IPS-15b (cell line): ENCODE measurements around the gene MORC2.

Source experiments
- H3K27me3 ChIP-seq: one replicate; pipeline ENCODE4 v1.6.1; 2013; ENCODE audit warnings: low read length; ENCODE audit not compliant: control insufficient read depth, insufficient read depth
- H3K36me3 ChIP-seq: one replicate; pipeline ENCODE4 v1.6.1; 2013; ENCODE audit warnings: low read length; ENCODE audit not compliant: control insufficient read depth, insufficient read depth
- H3K4me1 ChIP-seq: one replicate; pipeline ENCODE4 v1.6.1; 2013; ENCODE audit warnings: mild to moderate bottlenecking, low read length; ENCODE audit not compliant: control insufficient read depth, insufficient read depth
- H3K4me3 ChIP-seq: one replicate; pipeline ENCODE4 v1.5.1; 2013; ENCODE audit warnings: low read depth, low read length
- H3K9ac ChIP-seq: one replicate; pipeline ENCODE4 v1.6.1; 2013; ENCODE audit warnings: low read depth, mild to moderate bottlenecking, low read length
- H3K9me3 ChIP-seq: one replicate; pipeline ENCODE4 v1.6.1; 2013; ENCODE audit warnings: mild to moderate bottlenecking, low read length; ENCODE audit not compliant: control insufficient read depth, insufficient read depth

MORC2 gene

DNA sequence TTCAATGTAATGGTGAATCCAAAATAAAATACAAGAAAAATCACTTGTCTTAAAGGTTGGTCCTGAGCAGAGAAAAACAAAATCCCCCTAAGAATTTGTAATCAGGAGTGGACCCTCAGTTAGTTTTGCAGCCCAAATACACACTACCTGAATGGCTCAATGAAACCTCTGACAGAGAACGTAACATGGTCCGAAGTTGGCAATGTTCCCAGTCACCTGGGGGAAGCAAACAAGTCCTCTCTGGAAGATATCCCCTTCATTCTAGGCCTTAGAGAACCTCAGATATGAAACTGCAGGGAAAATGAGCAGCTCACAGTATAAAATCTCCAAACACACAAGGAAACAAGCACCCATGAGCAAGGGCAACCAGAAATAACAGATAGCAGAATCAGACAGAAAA is 58.2 kb downstream of the MORC2 start:
- Histone ChIP-seq H3K9me3 (no peaks in the 10 kb centered on the region), H3K4me3 (no peak overlapping the region), H3K36me3 (peaks cover 3% of the 10 kb centered on the region)

DNA sequence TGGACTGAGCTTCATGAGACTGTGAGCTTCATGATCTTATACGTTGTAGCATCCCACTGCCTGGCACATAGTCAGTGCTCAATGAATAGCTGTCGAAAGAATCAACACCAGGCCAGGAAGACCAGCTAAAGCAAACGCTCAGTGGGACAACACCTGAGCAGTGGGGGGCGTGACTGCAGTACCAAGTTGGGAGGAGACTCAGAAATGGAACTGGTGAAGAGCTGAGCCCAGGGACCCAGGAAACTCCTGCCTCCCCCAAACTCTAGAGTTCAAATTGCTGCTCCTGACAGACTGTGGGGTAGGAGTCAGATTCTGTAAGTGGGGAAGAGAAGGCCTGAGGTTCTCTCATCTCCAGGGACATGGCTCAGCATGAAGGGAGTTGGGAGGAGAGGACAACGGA is 59.3 kb downstream of the MORC2 start:
- Histone ChIP-seq H3K9me3 (no peaks in the 10 kb centered on the region), H3K4me3 (no peak overlapping the region), H3K36me3 (peaks cover 3% of the 10 kb centered on the region), H3K4me1 (no peaks in the 10 kb centered on the region), H3K27me3 (no peaks in the 10 kb centered on the region), H3K9ac (no peak overlapping the region)

More for the DNA sequence above, 58.2 kb downstream of the MORC2 start:
- no peaks in the 10 kb centered on the region for H3K27me3 ChIP-seq
- no peaks in the 10 kb centered on the region for H3K4me1 ChIP-seq
- H3K9ac ChIP-seq = no peak overlapping the region

DNA sequence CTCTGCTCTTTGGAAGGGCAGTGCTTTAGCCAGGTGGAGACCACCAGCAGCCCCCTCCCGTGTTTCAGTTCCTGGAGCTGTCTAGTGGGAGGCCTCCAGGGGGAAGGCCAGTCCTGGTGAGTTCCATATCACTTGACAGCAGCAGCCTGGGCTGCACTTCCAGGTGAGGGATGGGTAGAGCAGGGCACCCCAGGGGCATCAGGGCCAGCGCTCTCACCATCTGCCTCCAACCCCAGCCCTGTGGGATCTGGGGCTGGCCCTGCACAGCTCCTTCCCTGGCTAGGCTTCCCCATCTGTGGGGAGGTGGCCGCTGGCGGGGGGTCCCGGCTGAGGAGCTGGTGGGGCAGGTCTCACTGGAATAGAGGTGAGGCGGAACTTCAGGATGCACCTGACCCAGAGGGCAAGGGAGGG is 60.5 kb downstream of the MORC2 start:
- Histone ChIP-seq H3K36me3 (peaks cover 9% of the 10 kb centered on the region), H3K9me3 (no peaks in the 10 kb centered on the region), H3K4me3 (no peak overlapping the region), H3K27me3 (no peaks in the 10 kb centered on the region), H3K9ac (no peak overlapping the region), H3K4me1 (no peaks in the 10 kb centered on the region)

DNA sequence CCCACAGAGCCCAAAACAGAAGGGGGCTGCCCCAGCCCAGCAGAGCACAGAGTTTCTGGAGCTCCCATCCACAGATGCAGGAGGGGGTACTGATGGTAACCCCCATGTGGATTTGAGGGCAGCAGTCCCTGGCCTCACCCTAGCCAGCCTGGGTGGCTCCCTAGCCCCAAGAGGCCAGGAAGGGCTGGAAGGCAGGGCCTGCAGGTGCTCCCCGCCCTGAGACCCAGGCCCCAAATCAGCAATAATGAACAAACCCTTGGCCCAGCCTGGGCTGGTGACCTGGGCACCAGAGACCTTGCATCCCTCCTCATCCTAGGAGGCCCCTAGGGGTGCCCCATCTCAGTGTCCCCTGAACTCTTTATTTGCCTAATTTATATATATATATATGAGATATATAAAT is 61.6 kb downstream of the MORC2 start:
- H3K9me3 ChIP-seq = no peaks in the 10 kb centered on the region
- H3K9ac ChIP-seq = no peak overlapping the region
- H3K27me3 ChIP-seq = no peaks in the 10 kb centered on the region
- peaks cover 9% of the 10 kb centered on the region for H3K36me3 ChIP-seq
- no peaks in the 10 kb centered on the region for H3K4me1 ChIP-seq
- no peak overlapping the region for H3K4me3 ChIP-seq

- Histone ChIP-seq H3K4me3 (no peak overlapping the region), H3K9ac (no peak overlapping the region), H3K9me3 (no peaks in the 10 kb centered on the region), H3K4me1 (no peaks in the 10 kb centered on the region), H3K36me3 (peaks cover 9% of the 10 kb centered on the region), H3K27me3 (no peaks in the 10 kb centered on the region)
Observed at GRCh38 chr22:30906411-30906810, 62.2 kb downstream of the MORC2 start.

- H3K4me3 ChIP-seq = no peak overlapping the region
Observed at GRCh38 chr22:30905696-30906341, 62.8 kb downstream of the MORC2 start.

GRCh38 chr22:30903876-30904460 is 64.6 kb downstream of the MORC2 start:
- Histone ChIP-seq H3K9me3 (no peaks in the 10 kb centered on the region), H3K27me3 (no peaks in the 10 kb centered on the region), H3K4me3 (no peak overlapping the region), H3K4me1 (no peaks in the 10 kb centered on the region), H3K36me3 (peaks cover 9% of the 10 kb centered on the region), H3K9ac (no peak overlapping the region)

More at GRCh38 chr22:30905696-30906341, 62.8 kb downstream of the MORC2 start:
- Histone ChIP-seq H3K27me3 (no peaks in the 10 kb centered on the region), H3K9me3 (no peaks in the 10 kb centered on the region), H3K36me3 (peaks cover 9% of the 10 kb centered on the region), H3K4me1 (no peaks in the 10 kb centered on the region), H3K9ac (no peak overlapping the region)

GRCh38 chr22:30902496-30903357 is 65.8 kb downstream of the MORC2 start:
- no peaks in the 10 kb centered on the region for H3K27me3 ChIP-seq
- H3K9ac ChIP-seq = no peak overlapping the region
- H3K9me3 ChIP-seq = no peaks in the 10 kb centered on the region
- no peaks in the 10 kb centered on the region for H3K4me1 ChIP-seq
- H3K36me3 ChIP-seq = peaks cover 7% of the 10 kb centered on the region
- H3K4me3 ChIP-seq = no peak overlapping the region

GRCh38 chr22:30894371-30894740 is 74.2 kb downstream of the MORC2 start:
- no peak overlapping the region for H3K9ac ChIP-seq
- no peaks in the 10 kb centered on the region for H3K4me1 ChIP-seq
- H3K4me3 ChIP-seq = no peak overlapping the region
- no peaks in the 10 kb centered on the region for H3K9me3 ChIP-seq
- H3K36me3 ChIP-seq = peaks cover 10% of the 10 kb centered on the region
- no peaks in the 10 kb centered on the region for H3K27me3 ChIP-seq

DNA sequence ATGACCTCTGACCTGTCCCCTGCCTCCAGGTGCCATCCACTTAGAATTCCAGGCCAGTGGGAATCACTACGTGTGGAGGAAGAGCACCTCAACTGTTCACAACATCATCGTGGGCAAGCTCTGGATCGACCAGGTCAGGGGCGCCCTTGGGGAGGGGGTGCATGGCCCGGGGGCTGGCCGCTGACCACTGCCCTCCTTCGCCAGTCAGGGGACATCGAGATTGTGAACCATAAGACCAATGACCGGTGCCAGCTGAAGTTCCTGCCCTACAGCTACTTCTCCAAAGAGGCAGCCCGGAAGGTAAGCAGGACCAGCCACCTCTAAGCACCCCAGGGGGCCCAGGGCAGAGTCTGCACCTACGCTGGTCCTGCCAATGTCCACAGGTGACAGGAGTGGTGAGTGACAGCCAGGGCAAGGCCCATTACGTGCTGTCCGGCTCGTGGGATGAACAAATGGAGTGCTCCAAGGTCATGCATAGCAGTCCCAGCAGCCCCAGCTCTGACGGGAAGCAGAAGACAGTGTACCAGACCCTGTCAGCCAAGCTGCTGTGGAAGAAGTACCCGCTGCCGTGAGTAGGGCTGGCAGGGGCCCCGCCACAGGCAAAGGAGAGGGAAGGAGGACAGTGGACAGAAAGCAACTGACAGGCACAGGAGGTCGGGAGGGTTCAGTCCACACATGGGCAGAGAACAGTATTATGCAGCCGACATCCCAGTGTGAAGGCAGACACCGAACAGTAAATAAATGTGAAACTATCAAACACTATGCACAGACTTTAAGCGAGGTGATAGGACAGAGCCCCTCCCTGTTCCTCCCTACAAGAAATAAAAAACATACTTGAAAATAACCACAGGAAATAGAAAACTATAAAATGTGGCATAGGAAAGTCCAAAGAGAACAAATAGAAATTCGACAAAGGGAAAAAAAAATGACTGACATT is 74.9 kb downstream of the MORC2 start:
- Histone ChIP-seq H3K9me3 (no peaks in the 10 kb centered on the region), H3K36me3 (peaks cover 15% of the 10 kb centered on the region), H3K9ac (no peak overlapping the region), H3K4me1 (no peaks in the 10 kb centered on the region), H3K4me3 (no peak overlapping the region), H3K27me3 (no peaks in the 10 kb centered on the region)

DNA sequence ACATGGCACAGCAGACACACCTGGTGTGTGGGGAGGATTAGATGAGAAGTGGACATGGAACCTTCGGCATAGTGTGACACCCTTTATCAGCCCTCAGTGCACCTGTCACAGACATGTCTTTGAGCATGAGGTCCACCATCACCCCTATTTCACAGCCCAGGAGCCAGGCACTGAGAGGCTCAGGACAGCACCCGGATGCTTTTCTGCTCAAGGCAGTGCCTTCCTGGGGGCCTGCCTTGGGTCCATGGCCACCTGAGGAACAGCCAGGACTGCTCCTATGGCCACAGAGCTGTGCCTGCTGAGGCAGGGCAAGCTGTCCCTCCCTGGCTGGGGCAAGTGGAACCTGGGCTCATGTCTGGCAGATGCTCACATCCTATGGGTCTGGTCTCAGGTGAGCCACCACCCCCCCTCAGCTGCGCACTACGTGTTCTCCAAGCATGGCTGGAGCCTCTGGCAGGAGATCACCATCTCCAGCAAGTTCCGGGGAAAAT is 75.8 kb downstream of the MORC2 start:
- Histone ChIP-seq H3K9me3 (no peaks in the 10 kb centered on the region), H3K27me3 (no peaks in the 10 kb centered on the region), H3K36me3 (peaks cover 19% of the 10 kb centered on the region), H3K9ac (no peak overlapping the region), H3K4me3 (no peak overlapping the region), H3K4me1 (no peaks in the 10 kb centered on the region)
